Measurements from ENCODE around the gene TRAF3IP1.
"Not testable (repeated sequence)": the region's sequence is repeated elsewhere in the genome, so short reads cannot be mapped to it uniquely, and the experiment has no call there.

Gene TRAF3IP1

DNA sequence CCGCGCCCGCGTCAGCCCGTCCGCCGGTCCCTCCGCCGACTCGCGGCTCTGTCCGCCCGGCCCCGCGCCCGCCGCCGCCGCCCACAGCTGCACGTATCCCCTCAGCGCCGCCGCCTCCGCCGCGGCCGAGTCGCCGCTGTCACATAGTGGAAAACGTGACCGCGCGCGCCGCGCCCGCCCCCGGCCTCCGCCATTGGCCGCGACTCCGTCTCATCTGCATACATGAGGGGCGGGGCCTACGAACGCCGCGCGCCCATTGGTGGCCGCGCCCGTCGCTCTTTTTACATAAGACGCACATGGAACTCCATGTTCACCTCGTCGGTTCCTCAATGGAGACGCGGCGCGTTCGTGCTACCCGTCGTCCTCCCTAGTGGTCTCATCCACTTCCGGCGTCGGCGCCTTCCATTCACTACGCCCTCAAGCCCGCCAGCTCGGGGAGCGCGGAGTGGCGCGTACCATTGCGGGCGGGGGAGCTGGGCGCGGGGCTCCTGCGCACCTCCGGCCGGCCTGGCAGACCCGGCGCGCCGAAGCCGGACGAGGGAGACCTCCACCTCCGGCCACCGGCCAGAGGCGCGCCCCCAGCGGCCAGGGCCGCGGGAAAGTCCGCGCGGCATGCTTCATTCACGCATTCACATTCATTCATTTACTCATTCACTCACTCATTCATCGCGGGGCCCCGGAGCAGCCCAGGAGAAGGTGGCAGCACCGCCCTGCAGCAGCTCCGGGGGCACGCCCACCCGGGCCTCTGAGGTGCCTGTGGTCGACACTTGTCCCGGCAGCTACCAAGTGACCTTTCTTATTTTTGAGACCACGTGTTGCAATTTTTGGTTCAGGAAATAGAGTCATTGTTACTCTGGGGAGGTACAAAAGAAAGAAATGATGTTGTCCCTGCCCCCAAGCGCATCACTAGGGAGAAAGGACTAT lies 31.4 kb upstream of the TRAF3IP1 start:
- peak; percentile 99 for DNase-seq

DNA sequence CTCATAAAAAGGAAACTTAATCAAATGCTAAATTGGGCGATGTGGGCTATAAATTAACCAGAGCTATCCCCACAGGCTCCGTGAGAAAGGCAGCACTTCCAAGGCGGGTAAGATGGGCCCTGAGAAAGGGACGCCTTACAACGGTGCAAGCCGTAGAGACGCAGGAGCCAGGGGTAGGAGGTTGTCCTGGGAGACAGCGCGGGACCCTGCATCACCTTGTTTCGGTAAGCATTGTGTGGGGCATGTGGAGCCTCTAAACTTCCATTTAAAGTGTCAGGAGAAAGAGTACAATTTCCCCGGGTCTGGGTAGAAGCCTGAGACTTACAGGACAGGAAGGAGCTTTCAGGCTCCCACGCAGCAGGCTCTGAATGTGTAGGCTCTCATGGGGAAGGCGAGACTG lies 30.7 kb upstream of the TRAF3IP1 start:
- DNase-seq, result no peak

DNA sequence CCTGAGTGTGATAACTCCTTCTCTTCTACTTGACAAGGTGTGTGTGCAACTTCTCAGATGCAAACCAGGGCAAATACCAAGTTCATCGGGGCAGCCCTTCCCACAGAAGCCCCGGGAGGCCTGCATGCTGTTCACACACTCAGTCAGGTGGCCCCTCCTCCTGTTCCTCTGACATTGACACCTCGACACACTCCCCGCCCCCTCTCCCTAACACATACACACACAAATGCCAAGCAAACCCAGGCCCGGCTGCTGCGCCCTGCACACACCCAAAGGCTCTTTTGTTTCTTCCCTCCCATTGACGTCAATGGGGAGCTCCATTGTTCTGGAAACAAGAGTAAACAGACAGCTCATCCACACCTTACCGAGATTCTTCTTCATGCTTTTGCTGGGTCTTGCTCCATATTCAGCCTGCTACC lies 30.2 kb upstream of the TRAF3IP1 start:
- DNase-seq, result peak; percentile 44

DNA sequence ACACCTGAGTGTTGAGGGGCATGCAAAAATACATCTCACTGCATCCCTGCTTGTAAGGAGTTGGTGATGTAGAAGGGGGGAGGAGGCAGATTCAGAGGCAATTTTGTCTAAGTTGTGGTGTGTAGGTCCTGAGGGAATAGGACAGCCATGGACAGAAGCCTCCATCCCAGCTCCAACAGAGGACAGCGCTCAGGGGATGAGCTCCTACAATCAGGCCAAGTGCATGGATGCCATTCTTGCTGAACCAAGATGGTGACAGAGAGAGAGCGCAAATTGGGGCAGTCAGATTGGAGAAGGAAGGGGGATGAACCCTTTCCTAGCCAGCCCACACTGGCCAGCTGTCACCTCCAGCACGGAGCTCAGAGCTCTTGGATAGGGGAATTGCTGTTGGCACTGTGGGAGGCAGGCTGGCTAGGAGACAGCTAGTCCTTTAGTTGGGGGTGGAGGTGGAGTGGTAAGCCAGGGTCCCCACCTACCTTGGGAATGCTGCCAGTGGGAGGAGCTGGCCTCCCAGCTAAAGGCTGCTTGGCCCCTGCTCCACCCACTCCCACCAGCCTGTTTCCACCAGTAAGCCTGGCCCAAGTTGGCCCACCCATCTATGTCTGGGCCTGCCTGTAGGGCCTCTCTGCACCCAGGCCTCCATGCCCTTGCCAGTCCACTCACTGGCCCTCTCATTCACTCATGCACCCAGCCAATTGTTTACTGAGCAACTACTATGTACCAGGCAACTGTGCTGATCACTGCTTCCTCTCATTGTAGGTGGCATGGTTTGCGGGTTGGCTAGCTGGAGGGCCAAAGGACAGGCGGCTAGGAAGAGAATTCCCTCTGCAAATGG lies 29.4 kb upstream of the TRAF3IP1 start:
- no peak for DNase-seq

DNA sequence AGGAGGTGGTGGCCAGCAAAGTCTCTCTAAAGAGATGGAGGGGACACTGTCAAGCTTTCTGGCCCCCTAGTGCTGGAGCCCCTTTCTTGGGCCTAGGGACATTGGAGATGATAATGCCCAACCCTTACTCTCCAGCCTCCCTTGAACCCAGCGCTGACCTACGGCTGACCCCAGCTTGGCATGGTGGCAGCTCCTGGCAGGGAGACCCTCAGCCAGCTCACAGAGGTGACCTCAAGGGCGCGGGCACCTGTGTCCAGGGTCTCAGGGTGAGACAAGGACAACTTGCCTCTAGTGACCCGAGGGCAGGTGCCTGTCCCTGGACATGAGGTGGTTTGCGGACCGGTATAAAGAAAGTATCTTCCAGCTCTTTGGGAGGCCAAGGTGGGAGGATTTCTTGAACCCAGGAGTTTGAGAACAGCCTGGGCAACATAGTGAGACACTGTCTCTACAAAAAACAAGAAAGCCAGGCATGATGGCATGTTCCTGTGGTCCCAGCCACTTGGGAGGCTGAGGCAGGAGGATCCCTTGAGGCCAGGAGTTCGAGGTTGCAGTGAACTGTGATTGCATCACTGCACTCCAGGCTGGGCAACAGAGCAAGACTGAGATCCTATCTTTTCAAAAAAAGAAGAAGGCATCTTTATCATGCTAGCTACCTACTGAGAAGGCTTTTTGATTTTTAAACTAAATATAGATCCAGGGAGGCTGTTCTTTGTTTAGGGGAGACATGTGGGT lies 28.6 kb upstream of the TRAF3IP1 start:
- DNase-seq, result no peak

DNA sequence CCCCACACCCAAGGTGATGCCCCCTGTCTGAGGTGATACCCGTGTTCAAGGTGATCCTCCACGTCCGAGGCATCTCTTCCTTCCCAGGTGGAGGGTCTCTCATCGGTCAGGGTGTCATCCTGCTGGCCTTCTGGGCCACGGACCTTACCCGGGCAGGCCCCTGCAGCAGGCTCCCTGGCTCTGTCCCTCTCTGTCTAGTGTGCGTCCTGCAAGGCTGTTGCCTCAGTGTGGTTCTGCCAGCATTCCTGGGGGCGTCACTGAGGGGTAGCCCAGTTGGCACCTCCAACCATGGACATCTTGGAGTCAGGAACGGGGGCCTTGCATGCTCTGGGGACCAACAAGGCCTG lies 26.3 kb upstream of the TRAF3IP1 start:
- DNase-seq, result no peak

DNA sequence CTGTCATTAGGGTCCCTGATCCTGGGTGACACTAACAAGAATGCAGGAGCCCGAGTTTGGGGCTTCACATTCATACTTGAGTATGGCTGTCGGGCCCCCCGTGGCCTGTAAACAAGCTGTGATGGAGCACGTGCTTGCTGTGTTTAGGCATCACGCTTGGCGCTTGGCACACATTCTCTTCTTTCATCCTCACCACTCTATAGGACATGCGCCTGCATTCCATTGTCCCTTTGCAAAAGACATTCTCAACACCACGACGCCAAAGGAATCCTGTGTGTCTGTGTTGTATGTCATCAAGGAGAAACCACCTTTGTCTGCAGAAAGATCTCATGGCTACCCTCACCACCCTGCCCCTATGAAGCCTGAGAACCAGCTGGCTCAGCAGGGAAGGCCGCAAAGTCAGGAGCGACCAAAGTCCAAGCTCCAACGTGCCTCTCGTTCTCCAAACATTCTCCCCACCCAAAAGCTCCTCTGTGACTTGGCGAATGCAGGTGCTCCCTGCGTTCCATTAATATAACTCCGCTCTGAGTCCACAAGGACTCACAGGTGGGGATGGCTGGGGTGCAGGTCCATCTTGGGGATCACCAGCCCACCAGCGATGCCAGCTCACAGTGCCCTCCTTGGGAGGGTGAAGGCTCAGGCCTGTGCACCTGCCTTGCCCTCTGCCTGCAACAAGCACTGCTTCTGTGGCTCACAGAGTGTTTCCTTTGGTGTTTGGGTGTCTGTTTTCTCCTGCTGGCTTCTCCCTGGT lies 25.8 kb upstream of the TRAF3IP1 start:
- DNase-seq, result no peak

DNA sequence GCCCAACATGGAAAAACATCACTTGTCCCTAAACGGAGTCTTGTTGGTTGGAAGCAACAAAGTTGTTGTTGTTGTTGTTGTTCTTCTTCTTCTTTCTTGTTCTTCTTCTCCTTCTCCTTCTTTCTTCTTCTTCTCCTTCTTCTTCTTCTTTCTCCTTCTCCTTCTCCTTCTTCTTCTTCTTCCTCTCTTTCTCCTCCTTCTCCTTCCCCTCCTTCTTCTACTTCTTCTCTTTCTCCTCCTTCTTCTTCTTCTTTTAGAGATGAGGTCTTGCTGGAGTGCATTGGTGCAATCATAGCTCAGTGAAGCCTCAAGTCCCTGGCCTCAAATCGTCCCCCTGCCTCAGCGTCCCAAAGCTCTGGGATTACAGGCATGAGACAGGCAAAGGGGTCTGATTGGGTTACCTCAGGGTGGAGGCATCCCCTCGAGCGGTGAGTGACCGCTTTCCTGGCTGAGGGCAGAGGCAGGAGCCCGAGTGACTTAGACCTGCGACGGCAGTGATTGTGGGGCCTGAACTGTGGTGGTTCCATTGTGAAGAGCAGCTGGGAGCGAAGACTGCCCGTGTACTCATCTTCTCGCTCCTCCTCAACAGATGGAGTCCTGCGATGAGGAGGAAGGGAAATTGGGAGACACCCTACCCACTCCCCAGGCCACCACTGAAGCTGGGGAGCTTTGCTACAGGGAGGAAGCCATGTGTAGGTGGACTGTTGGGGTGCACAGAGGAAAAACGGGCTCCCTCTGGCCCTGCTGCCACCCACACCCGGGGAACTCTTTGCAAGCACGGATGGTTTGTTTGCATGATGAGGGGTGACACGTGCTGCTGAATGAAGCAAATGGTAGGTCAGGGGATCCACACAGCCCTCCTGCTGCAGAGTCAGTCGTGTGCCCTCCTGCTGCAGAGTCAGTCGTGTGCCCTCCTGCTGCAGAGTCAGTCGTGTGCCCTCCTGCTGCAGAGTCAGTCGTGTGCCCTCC lies 24.9 kb upstream of the TRAF3IP1 start:
- DNase-seq, result no peak

DNA sequence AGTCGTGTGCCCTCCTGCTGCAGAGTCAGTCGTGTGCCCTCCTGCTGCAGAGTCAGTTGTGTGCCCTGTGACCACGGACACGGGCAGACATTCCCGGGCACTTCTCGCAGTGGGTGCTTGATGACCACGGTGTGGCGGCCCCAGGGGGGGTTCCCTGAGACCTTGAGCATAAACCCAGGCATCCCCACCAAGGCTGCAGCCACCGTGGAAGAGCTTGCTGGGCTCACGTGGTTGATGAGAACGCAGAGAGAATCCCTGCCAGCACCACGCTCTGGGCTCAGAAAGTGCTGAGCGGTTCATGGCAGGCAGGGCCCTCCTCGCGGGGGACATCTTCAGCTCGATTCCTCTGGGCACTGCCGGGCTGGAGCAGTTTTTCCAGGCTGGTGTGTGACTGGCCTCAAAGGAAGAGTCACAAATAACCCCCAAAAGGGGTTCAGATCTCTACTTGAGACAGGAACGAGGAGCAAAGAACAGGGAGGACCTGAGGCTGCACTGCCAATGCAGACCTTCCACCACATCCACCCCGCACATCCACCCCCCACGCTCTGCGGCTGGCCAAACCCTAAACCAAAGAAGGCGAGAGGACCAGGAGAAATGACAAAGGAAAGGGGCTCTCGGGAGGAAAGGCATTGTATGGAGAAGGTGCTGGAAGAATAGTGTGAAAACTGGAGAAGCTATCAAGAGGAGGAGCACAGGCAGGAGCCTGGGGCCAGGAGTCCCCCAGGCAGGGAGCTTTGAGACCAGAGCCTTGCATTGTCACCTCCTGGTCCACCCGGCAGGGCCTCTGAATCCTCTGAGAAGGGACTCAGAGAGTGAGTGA lies 23.5 kb upstream of the TRAF3IP1 start:
- DNase-seq, result no peak

DNA sequence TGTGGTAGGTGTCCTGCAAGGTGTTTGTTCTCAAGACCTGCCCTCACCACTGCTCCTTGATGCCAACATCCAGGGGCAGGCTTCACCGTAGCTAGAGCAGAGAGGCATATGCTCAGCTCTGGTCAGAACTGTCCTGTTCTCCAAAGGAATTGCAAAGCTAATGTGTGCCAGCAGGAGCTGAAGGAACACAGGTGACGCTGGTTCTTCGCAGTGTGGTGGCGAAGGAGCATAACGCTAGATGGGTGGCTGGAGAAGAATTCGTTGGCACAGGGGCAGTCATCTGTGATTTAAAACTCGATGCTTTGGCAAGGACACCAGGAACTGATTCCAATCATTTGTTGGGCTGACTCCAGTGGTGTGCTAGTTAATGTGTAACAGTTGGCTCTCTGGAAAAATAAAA lies 20.5 kb upstream of the TRAF3IP1 start:
- DNase-seq, result no peak

DNA sequence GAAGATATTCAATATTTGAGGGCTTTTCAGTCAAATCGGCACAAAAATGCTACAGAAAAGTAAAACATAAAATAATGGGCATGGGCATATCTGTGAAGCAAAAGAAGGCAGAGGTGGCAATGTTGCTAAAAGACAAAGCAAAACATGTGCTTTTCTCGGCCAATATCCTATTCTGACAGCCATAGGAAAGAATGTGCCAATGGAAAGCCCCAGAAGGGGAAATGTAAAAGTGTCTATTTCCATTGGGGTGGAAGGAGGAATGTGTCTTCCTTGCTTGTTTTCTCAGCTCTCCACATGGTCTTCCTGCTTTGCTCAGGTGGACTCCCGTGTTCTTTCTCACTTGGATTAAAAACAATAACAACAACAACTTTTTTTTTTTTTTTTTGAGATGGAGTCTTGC lies 18.2 kb upstream of the TRAF3IP1 start:
- no peak for DNase-seq

DNA sequence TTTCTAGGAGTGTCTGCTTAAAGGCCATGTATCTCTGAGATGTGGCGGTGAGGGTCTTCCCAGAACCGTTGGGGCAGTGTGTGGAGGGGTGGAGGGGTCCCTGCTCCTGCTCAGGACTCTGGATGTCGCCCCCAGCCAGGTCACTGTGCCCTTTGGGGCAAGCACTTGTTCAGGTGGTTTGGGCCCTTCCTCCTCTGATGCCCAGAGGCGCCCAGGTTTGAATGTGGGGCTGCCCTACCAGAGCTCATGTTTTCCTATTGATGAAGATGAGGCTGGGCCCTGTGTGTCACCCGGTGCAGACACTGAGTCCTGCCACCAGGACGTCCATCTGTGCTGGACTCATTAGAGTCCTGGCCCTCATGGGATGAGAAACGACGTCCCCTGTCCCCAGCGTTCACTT lies 17.6 kb upstream of the TRAF3IP1 start:
- no peak for DNase-seq

DNA sequence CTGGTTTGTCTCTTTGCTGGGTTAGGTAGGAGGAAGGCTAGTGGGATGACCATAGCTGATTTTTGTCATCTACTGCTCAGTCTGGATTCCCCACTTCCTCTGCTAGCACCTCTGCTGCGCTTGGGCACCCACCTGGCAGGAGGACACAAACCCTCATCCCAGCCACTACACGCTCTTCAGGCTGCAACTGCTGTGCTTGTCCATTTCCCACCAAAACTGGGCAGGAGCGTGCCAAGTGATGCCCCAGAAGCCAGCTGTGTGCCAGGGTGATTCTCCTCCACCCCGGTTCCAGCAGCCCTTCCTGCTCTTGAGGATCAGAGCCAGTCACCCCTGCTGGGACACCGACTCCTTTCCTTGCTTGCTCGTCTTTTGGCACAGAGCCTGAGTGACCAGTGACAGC lies 16.2 kb upstream of the TRAF3IP1 start:
- no peak for DNase-seq

DNA sequence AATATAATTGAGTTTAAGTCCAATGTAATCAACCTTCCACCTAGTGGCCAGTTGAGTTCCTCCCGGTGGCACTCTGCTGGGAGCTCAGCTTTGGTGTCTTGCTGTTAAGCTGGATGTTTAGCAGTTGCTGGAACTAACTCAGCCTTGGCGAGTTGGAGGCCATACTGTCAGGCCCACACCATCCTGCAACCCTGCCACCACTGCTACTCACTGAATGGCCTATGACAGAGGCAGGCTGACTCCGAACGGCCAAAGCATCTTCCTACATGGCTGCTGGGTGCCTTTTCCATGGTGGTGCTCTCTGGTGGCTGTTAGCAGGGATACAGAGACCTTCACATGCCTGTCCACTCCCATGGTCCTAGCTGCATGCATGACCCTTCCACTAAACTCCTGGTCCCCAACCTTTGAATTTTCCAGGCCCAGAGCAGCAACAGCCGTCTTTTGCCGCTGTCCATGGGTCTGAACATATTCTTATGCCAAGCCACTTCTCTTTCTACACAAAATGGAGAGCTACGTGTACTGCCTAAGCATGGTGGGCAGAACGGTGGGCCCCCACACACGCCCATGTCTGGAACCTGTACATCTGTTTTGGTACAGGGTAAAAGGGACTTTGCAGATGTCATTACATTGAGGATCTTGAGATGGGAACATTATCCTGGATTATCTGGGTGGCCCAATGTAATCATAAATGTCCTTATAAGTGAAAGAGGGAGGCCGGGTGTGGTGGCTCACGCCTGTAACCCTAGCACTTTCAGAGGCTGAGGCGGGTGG lies 15.0 kb upstream of the TRAF3IP1 start:
- DNase-seq, result no peak

DNA sequence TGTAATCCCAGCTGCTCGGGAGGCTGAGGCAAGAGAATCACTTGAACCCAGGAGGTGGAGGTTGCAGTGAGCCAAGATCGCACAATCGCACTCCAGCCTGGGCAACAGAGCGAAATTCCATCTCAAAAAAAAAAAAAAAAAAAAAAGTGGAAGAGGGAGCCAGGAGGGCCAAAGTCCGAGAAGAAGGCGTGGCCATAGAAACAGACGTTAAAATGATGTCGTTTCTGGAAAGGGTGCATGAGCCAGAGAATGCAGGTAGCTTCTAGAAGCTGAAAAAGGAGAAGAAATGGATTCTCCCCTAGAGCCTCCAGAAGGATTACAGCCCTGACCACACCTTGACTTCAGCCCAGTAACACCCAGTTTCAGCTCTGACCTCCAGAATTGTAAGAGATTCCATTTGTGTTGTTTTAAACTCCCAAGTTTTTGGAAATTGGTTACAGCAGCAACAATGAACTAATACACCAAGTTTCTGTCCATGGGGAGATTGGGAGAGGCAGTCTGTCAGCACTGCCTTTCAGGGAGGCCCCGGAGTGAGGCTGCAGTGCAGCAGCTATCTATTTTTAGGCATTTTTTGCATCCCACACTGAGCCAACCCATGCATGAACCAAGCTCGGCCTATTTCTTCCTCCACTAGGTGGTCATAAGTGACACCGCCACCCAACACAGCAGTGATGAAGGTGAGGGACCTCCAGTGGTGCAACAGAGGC lies 14.2 kb upstream of the TRAF3IP1 start:
- DNase-seq, result no peak

DNA sequence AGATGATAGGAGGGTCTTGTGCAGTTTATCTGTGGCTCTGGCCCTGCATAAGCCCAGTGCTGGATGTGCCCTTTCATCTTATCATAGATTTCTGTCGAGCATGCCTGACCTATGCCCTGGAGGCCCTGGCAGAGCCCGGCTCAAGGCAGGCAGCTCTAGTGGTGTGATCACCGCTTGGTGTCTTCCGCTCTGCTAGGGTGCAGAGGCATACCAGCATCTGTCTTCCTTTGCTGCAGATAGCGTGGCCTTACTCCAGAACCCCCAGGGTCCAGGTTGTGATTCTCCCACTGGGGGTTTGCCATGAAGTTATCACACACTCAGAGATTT lies 13.7 kb upstream of the TRAF3IP1 start:
- no peak for DNase-seq

DNA sequence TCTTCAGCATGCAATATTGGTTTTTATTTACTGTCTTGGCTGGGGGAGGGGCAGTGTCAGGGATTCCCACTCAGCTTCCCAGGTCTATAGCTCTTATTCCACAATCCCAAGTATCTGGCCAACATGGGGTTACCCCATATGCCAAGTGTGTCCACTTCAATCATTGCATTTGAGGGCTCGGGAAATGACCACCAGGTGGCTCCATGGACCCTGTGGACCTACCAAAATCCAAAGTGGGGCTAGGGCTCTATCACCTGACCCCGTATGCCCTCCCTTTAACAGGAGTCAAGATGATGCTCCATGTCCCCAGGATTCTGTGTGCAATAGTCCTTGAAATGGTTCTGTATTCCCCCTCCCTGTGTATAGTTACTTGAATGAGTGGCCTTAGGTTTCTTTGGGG lies 12.1 kb upstream of the TRAF3IP1 start:
- no peak for DNase-seq

DNA sequence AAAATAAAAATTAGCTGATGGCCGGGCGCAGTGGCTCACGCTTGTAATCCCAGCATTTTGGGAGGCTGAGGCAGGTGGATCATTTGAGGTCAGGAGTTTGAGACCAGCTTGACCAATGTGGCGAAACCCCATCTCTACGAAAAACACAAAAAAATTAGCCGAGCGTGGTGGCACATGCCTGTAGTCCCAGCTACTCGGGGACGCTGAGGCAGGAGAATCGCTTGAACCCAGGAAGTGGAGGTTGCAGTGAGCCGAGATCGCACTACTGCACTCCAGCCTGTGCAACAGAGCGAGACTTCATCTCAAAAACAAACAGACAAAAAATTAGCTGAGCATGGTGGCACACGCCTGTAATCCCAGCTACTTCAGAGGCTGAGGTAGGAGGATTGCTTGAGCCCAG lies 9.6 kb upstream of the TRAF3IP1 start:
- DNase-seq, result not testable (repeated sequence)

All from retina (tissue), 1 donor.